T follicular helper cell (primary cell): ENCODE results near the gene MT1X.
"Not testable (repeated sequence)": the region's sequence is repeated elsewhere in the genome, so short reads cannot be mapped to it uniquely, and the experiment has no call there.

ENCODE experiments used
- DNase-seq: peaks from one replicate; pipeline ENCODE4 v3.0.0-alpha.2; 2020; ENCODE audit warnings: low read depth

MT1X gene

DNA sequence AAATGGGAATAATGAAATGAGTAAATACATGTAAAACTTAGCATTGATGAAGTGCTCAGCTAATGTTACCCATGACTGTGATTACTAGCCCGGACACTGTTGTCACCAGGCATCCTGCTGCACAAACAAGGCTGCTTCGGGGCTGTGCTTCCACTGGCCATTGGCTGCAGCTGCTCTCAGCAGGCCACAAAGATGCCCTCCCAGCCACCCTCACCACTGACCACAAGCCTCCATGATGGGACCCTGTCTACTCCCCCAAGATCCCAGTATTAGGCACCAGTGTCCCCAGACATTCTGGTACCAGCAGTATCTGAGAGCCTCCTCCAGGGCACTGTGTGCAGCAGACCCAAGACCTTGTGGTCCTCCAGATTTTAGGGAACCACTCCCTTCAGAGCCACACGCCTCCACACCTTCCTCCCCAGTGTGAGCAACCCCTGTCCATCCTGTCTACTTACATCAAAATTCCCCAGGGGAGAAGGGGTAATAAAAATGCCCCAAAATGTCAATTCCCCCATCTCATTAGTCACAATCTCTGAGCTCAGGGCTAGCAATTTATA is 28.0 kb downstream of the MT1X start:
- no peak for DNase-seq

DNA sequence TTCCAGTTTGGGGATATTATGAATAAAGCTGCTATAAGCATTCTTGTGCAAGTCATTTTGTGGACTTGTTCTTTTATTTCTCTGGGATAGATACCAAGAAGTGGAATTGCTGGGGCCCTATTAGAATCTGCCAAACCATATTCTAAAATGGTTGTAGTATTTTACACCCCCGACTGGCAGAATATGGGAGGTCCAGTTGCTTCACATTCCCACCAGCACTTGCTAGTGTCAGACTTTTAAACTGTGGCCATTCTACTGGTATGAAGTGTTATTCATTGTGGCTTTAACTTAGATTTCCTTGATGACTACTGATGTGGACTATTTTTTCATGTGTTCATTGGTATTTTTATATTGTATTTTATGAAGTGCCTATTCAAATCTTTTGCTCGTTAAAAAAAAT is 29.6 kb downstream of the MT1X start:
- no peak for DNase-seq

DNA sequence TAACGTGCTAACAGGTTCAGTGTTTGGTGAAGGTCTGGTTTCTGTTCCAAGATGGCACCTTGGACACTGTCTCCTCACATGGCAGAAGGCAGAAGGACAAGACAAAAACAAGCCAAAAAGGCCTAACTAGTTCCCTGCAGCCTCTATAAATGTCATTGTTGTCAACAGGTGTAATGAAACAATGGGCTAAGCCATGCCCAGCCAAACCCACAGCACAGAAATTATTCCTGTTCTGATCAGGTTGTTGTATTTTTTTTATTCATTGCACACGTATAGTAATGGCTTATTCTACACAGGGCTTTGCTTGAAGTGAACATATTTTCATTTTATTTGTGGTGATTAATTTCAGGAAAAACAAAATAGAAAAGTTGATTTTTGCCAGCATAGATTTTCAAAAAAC is 31.5 kb downstream of the MT1X start:
- DNase-seq, result no peak

DNA sequence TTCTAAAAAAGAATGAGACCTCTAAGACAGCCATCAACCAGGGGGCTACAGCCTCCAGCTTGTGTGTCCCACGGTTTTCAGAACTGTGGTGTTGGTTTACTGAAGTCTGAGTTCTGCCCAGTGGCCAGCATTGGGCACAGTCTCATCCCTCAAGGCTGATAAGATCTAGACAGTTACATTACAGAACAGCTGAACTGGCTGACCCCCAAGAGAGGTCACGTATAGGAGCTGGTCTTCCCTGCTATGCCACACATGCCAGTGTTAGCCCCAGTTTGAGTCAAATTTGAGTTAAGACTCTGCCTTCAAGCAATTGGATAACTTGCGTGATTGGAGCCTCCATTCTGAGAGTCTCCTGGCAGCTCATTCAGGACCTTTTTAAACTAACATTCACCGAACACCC is 32.9 kb downstream of the MT1X start:
- DNase-seq, result no peak

DNA sequence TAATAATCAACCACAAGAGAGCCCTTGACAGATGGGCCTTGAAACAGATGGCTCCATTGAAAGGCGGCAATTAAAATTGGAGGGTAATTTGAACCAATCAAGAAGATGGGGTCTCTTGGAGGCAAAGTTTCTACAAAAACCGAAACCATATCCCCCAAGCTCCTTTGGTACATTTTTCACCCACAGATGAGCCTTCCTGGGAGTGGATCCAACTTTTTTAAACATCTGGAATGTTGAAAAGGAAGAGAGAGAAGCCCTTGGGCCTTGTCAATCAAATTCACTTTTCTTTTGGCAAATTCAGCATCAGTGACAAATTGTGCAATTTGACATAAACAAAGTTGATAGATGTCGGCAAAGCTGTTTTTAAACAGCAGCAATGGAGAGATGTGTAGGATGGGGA is 34.5 kb downstream of the MT1X start:
- DNase-seq, result no peak

DNA sequence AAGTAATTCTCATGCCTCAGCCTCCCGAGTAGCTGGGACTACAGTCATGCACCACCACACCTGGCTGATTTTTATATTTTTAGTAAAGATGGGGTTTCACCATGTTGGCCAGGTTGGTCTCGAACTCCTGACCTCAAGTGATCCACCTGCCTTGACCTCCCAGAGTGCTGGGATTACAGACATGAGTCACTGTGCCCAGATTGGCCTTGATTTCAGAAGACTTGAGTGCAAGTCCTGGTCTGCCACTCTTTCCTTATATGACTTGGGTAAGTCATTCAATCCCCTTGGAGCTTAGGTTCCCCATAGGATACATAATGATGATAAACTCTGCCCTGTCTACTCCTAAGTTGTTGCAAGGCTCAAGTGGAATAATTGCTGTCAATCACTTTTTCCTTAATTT is 35.3 kb downstream of the MT1X start:
- DNase-seq, result not testable (repeated sequence)

DNA sequence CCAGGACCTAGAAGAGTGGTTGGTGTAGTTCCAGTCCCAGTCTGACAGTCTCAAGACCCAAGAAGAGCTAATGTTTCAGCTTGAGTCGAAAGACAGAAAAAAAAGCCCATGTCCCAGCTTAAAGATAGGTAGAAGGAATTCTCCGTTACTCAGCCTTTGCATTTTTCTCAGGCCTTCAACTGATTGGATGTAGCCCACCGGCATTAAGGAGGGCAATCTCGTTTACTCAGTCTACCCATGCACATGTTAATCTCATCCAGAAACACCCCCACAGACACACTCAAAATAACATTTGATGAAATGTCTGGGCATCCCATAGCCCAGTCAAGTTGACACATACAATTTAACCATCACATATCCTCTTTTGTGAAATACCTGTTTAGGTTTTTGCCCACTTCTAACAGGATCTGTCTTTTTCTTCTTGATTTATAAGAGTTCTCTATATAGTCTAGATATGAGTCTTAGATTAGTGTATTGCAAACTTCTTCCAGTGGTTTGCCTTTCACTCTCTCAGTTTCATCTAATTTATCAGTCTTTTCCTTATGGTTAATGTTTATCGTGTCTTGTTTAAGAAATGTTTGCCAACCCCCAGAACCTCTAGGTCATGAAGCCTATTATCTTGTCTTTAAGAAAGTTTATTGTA is 40.1 kb downstream of the MT1X start:
- no peak for DNase-seq

DNA sequence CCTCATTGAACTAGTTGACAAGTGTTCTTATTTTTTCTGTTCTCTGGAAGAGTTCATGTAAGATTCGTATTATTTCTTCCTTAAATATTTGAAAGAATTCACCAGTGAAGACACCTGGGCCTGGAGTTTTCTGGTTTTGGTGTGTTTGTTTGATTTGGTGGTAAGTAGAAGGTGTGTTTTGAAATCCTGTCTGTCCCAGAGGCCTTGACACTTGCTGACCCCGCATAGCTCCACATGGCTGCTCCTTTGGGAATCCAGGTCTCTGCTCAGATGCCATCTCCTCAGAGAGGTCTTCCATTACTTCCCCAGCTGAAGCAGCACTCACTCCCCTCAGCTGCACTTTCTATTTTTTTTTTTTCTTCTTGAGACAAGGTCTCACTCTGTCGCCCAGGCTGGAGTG is 41.9 kb downstream of the MT1X start:
- no peak for DNase-seq

DNA sequence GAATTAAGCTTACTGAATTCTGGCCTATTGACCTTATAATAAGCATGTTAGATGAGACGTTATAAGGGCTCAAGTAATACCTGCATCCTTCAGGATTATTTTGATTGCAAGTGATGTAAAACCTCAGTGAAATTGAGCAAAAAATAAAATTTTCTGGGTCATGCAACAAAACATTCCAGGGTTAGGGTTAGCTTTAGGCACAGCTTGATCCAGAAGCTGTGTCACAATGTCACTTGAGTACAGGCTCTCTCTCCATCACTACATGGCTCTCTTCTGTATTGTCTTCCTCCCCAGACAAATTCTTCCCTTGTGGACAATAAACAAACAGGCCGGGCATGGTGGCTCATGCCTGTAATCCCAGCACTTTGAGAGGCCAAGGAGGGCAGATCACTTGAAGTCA is 44.0 kb downstream of the MT1X start:
- no peak for DNase-seq

DNA sequence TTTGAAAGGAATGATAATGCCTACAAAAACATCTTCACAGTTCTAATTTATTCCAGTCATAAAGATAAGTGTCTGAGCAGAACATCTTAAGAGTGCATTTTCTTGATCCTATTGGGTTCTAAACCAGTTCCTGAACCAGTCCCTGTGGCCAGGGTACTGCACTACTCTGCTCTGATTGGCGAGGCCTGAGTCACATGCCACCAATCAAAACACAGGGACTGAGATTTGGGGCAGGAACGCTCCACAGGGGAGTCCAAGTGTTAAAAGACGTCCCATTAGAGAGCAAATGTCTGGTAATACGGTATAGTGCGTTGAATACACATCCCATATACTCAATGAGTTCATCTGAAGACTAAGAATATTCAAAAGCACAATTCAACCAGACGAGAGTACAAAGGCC is 44.7 kb downstream of the MT1X start:
- no peak for DNase-seq

DNA sequence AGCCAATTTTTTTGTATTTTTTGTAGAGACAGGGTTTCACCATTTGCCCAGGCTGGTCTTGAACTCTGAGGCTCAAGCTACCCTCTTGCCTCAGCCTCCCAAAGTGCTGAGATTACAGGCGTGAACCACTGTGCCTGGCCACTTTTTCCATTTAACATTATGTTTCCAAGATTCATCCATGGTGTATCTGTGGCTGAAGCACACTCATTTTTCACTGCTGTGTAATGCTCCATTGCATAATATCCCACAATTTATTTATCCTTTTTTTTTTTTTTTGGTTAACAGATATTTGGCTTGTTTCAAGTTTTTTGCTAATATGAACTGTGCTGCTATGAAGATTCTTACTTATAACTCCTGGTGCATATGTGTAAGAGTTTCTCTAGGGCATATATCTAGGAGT is 45.8 kb downstream of the MT1X start:
- DNase-seq, result no peak

DNA sequence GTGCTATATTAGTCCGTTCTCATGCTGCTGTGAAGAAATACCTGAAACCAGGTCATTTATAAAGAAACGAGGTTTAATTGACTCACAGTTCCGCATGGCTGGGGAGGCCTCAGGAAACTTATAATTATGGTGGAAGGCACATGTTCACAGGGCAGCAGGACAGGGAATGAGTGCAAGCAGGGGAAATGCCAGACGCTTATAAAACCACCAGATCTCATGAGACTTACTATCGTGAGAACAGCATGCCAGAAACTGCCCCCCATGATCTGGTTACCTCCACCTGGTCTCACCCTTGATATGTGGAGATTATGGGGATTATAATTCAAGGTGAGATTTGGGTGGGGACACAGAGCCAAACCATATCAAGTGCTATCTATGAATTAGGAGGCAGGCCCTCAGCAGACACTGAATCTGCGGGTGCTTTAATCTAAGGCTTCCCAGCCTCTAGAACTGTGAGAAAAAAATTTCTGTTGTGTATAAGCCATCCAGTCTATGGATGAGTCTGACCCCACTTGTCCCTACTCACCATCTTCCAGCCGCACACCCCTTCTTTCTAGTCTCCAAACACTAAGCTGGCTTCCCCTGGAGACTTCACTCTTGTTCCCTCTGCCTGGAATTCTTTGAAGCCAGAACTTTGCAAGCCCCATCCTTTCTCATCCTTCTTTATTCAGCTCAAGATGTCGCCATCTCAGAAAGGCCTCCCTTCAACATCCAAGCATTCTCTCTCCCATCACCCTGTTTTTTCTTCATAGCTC is 46.9 kb downstream of the MT1X start:
- no peak for DNase-seq

DNA sequence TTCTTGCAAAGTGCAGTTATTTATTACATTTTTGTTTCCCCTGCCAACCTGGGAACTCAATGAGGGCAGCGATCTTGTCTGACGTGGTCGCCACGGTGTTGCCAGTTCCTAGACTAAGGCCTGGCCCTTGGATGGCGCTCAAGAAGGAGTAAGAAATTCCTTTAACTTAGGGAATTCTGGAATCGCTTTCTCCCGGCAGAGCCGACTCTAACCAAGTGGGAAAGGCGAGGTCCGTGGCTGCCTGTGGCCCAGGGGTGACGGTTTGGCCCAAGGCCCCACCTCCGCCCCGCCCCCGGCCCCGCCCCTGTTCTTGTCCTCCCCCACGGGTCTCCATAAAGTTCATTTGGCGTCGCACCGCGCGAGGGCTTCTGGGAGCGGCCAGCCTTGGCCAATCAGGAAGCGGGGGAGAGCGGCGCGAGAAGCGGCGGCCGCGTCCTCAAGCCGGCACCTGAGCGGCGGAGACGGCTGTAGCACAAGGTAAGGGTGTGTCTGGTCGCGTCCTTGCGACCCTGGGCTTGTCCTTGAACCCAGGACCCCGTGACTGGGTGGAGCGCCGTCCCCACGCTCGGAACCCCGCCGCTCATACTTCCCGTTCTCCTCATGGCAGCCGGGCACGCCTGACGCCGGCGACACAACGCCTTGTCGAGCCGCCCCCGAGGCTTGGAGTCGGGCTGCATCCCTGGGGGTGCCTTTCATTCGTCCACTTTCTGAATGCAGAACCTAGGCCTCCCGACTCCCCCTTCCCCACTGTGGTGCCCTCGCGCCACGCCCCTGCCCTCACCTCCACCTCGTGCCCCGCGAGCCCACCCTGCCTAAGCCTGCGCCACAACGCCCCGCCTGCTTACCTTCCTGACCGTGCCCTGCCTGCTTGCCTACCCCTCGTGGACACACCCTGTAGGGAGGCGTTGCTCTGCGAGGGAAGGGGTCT is 47.7 kb downstream of the MT1X start, which contains the start of gene NUP93:
Gene NUP93, plus strand, starts transcription at position 395 of the 928 bp plus-strand sequence. CDS start 18,119 bp downstream, outside the sequence.
- DNase-seq, result peak; percentile 84

DNA sequence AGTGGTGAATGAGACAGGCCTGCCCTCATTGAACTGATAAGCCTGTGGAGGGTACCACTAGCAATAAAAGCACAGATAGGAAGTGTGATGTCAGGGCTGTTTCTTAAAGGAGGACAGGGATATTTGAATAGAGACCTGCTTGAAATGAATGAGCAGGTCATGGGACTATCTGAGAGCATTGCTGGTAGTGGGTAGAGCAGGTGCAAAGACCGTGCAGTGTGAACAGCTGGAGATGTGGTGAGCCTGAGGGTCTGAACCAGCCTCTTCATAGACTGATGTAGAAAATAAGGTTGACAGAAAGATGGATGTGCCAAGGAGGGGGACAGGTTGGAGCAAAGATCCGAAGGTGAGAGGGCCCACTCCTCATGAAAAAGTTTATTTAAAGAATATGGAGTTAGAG is 50.1 kb downstream of the MT1X start:
- no peak for DNase-seq

DNA sequence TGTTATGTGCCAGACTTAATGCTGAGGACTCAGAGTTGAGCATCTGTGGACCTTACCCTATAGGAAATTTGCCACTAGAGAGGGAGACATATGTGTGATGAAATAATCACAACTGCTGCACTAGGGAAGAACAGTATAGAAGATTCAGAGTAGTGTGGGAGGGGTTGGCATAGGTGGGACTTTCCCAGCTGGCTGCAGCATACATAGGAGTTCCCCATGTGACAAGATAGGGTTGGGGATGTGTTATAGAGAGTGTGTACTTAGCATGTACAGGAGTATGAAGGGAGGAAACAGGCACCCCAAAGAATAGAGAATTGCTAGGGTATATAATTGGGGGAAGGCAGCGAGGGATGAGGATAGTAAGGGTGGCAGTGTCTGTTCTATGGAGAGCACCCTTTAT is 50.6 kb downstream of the MT1X start:
- no peak for DNase-seq
